Peyer's patch (tissue), 4 donors: ENCODE data around the gene POLR2L. TPM values are rescaled to one million over a fixed set of nuclear protein-coding genes. Genes with fewer than 3 reads are reported as not detected.

Experiments
- DNase-seq, 3 donors: peaks; one replicate each; pipeline ENCODE4 v3.0.0-alpha.2; 2017 to 2019
- H3K27ac ChIP-seq, 4 donors: fragments of 200-600 bp; sonication (generic); one replicate each; pipeline ENCODE4 v1.5.1; 2016 to 2019
- H3K27me3 ChIP-seq, 2 donors: fragments of 200-600 bp; sonication (generic); one replicate each; pipeline ENCODE4 v1.5.1; 2019
- H3K36me3 ChIP-seq, 3 donors: fragments of 200-600 bp; sonication (generic); one replicate each; pipeline ENCODE4 v1.5.1; 2016 to 2019
- H3K4me1 ChIP-seq, 4 donors: fragments of 200-600 bp; sonication (generic); one replicate each; pipeline ENCODE4 v1.5.1; 2016 to 2019
- H3K4me3 ChIP-seq, 4 donors: fragments of 200-600 bp; sonication (generic); 1 replicate in 3 of 4; 2 replicates in 1 of 4; pipeline ENCODE4 v1.5.1; 2016 to 2019; ENCODE audit warnings: mild to moderate bottlenecking in 1 of 4
- H3K9me3 ChIP-seq, 4 donors: fragments of 200-600 bp; sonication (generic); one replicate each; pipeline ENCODE4 v1.5.1; 2016 to 2019; ENCODE audit warnings: mild to moderate bottlenecking in 1 of 4
- POLR2A ChIP-seq, 2 donors: fragments of 450-650 bp; IDR thresholded peaks; one replicate each; pipeline ENCODE4 v1.5.1; 2017; ENCODE audit warnings: antibody characterized with exemption in 2 of 2, mild to moderate bottlenecking in 2 of 2, moderate library complexity in 2 of 2
- total RNA-seq, 4 donors: library from RNA; depleted of rRNA; stranded (reverse); fragments of >200 nt; gene quantifications; one replicate each; pipeline ENCODE4 v1.1.0, GENCODE V29; 2016
- TF ChIP-seq, protein P1 (sequence below), 6 experiments: fragments of 450-650 bp in 4 of 6; fragments of 200-600 bp in 2 of 6; sonication (generic) in 1 of 6; IDR thresholded peaks; one replicate each; pipeline ENCODE4 v1.5.1; 2017 to 2019; ENCODE audit warnings: antibody characterized with exemption in 6 of 6, mild to moderate bottlenecking in 3 of 6, moderate library complexity in 1 of 6

Gene POLR2L
- total RNA-seq, 4 donors from 2014 or later, result 37.8 to 67.1 (median 44.8) TPM

GRCh38 chr11:860234-861104, 18.1 kb upstream of the POLR2L start:
- Histone ChIP-seq H3K4me3 (no peak overlapping the region), H3K27me3 (peaks cover 0 to 4% of the 10 kb centered on the region in 2 donors), H3K27ac (peak overlapping the region in 1 of 4 donors; percentile 26), H3K36me3 (no peaks in the 10 kb centered on the region), H3K4me1 (peaks cover 0 to 26% (median 0%) of the 10 kb centered on the region in 4 donors), H3K9me3 (no peaks in the 10 kb centered on the region)
- no peak for DNase-seq
- TF ChIP-seq, protein P1, sequence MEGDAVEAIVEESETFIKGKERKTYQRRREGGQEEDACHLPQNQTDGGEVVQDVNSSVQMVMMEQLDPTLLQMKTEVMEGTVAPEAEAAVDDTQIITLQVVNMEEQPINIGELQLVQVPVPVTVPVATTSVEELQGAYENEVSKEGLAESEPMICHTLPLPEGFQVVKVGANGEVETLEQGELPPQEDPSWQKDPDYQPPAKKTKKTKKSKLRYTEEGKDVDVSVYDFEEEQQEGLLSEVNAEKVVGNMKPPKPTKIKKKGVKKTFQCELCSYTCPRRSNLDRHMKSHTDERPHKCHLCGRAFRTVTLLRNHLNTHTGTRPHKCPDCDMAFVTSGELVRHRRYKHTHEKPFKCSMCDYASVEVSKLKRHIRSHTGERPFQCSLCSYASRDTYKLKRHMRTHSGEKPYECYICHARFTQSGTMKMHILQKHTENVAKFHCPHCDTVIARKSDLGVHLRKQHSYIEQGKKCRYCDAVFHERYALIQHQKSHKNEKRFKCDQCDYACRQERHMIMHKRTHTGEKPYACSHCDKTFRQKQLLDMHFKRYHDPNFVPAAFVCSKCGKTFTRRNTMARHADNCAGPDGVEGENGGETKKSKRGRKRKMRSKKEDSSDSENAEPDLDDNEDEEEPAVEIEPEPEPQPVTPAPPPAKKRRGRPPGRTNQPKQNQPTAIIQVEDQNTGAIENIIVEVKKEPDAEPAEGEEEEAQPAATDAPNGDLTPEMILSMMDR (IDR thresholded peaks at IDR 0.05), result no peak
- no peak for TF ChIP-seq POLR2A (IDR thresholded peaks at IDR 0.05)

GRCh38 chr11:859394-860131, 17.2 kb upstream of the POLR2L start:
- Histone ChIP-seq H3K4me3 (no peak overlapping the region), H3K27me3 (peaks cover 0 to 4% of the 10 kb centered on the region in 2 donors), H3K9me3 (no peaks in the 10 kb centered on the region), H3K36me3 (no peaks in the 10 kb centered on the region), H3K4me1 (peaks cover 0 to 26% (median 0%) of the 10 kb centered on the region in 4 donors), H3K27ac (peak overlapping the region in 2 of 4 donors; percentile 1 to 26)
- peak in 2 of 3 donors; percentile 72 to 81 for DNase-seq
- TF ChIP-seq, protein P1 (IDR thresholded peaks at IDR 0.05), result no peak
- no peak for TF ChIP-seq POLR2A (IDR thresholded peaks at IDR 0.05)

DNA sequence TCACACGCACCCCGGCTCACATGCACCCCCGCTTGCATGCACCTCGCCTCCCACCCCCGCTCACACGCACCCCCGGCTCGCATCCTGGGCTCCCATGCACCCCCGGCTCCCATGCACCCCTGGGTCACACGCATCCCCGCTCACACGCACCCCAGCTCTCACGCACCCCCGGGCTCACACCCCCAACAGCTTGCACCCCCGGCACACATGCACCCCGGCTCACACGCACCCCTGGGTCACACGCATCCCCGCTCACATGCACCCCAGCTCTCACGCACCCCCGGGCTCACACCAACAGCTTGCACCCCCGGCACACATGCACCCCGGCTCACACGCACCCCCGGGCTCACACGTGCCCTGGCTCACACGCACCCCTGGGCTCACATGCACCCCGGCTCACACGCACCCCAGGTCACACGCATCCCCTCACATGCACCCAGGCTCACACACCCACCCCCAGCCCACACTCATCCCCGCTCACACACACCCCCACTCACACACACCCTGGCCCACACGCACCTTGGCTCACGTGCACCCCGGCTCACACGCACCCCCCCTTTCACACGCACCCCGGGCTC, 16.5 kb upstream of the POLR2L start:
- TF ChIP-seq, protein P1 (IDR thresholded peaks at IDR 0.05), result no peak
- TF ChIP-seq POLR2A (IDR thresholded peaks at IDR 0.05), result no peak
- H3K9me3 ChIP-seq, result no peaks in the 10 kb centered on the region
- no peak for DNase-seq
- peaks cover 0 to 26% (median 0%) of the 10 kb centered on the region in 4 donors for H3K4me1 ChIP-seq
- H3K4me3 ChIP-seq, result no peak overlapping the region
- H3K27ac ChIP-seq, result no peak overlapping the region
- H3K27me3 ChIP-seq, result peaks cover 0 to 4% of the 10 kb centered on the region in 2 donors
- no peaks in the 10 kb centered on the region for H3K36me3 ChIP-seq

DNA sequence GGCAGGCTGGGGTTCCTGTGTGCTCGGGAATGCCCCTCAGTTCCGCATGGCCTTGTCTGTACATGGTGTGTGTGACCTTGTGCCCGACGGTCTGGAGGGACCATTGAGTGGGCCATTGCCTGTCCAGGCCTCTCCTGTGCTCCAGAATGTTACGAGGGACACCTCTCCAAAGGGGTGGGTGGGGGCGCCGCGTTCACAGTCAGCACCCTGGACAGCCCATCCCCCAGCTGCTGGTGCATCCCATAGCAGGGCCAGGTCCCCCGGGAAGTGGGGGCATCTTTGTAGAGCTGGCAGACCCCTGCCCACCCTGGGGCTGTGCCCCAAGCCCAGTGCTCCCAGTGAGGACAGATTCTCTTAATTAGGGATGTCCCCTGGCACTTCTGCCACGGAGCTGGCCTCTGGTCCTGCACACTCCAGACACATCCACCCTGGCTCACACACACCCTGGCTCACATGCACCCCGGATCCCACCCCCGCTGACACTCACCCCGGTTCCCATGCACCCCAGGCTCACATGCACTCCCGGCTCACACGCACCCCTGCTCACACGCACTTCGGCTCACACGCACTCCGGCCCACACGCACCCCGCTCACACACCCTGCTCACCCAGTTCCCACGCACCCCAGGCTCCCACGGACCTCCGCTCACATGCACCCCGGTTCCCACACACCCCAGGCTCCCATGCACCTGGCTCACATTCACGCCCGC, 15.9 kb upstream of the POLR2L start:
- Histone ChIP-seq H3K4me1 (peaks cover 0 to 26% (median 0%) of the 10 kb centered on the region in 4 donors), H3K4me3 (no peak overlapping the region)
- TF ChIP-seq POLR2A (IDR thresholded peaks at IDR 0.05), result no peak
- TF ChIP-seq, protein P1 (IDR thresholded peaks at IDR 0.05), result no peak

GRCh38 chr11:856397-856796, 14.1 kb upstream of the POLR2L start:
- TF ChIP-seq, protein P1 (IDR thresholded peaks at IDR 0.05), result no peak
- TF ChIP-seq POLR2A (IDR thresholded peaks at IDR 0.05), result no peak
- DNase-seq, result no peak

More for the DNA sequence above, 15.9 kb upstream of the POLR2L start:
- H3K27me3 ChIP-seq, result peaks cover 0 to 4% of the 10 kb centered on the region in 2 donors
- H3K9me3 ChIP-seq, result no peaks in the 10 kb centered on the region
- H3K36me3 ChIP-seq, result no peaks in the 10 kb centered on the region
- no peak for DNase-seq
- H3K27ac ChIP-seq, result no peak overlapping the region

More at GRCh38 chr11:856397-856796, 14.1 kb upstream of the POLR2L start:
- no peak overlapping the region for H3K27ac ChIP-seq
- peaks cover 0 to 18% (median 0%) of the 10 kb centered on the region in 4 donors for H3K4me1 ChIP-seq
- no peaks in the 10 kb centered on the region for H3K9me3 ChIP-seq
- H3K36me3 ChIP-seq, result no peaks in the 10 kb centered on the region
- H3K27me3 ChIP-seq, result no peaks in the 10 kb centered on the region
- H3K4me3 ChIP-seq, result no peak overlapping the region
